Brain pericyte (primary cell): ENCODE measurements around the gene CAPG.
"Not testable (repeated sequence)": the region's sequence is repeated elsewhere in the genome, so short reads cannot be mapped to it uniquely, and the experiment has no call there.

Source experiments
- DNase-seq: peaks from one replicate; pipeline ENCODE4 v3.0.0-alpha.2; 2012; ENCODE audit warnings: low read depth, low spot score

Gene CAPG

GRCh38 chr2:85421260-85422071 lies 11.3 kb upstream of the CAPG start:
- DNase-seq, result no peak

GRCh38 chr2:85420536-85421259 lies 10.5 kb upstream of the CAPG start:
- DNase-seq, result peak; percentile 63

- DNase-seq, result no peak
Observed at GRCh38 chr2:85419009-85419675, 9.0 kb upstream of the CAPG start.

- no peak for DNase-seq
Observed at GRCh38 chr2:85418132-85419008, 8.2 kb upstream of the CAPG start, which contains the start of gene SH2D6. SH2D6 (plus strand) TSS chr2:85418714; CDS start chr2:85429466, 10,752 bp downstream.

GRCh38 chr2:85415980-85416650 lies 5.9 kb upstream of the CAPG start:
- DNase-seq, result no peak

GRCh38 chr2:85414761-85415553 lies 4.8 kb upstream of the CAPG start:
- no peak for DNase-seq

- not testable (repeated sequence) for DNase-seq
Observed at GRCh38 chr2:85414421-85414759, 4.2 kb upstream of the CAPG start.

GRCh38 chr2:85413592-85414420 lies 3.6 kb upstream of the CAPG start:
- no peak for DNase-seq

- DNase-seq, result no peak
Observed at GRCh38 chr2:85411405-85411748, 1.2 kb upstream of the CAPG start.

GRCh38 chr2:85410584-85411404 lies 628 bp upstream of the CAPG start:
- no peak for DNase-seq

GRCh38 chr2:85405201-85406059 lies 4.7 kb downstream of the CAPG start:
- DNase-seq, result peak; percentile 64

- no peak for DNase-seq
Observed at GRCh38 chr2:85401844-85402243, 8.3 kb downstream of the CAPG start.

- no peak for DNase-seq
Observed at GRCh38 chr2:85401464-85401805, 8.7 kb downstream of the CAPG start.

GRCh38 chr2:85400541-85401463 lies 9.4 kb downstream of the CAPG start:
- DNase-seq, result no peak

GRCh38 chr2:85400023-85400422 lies 10.1 kb downstream of the CAPG start:
- no peak for DNase-seq

- DNase-seq, result no peak
Observed at GRCh38 chr2:85399183-85399455, 11.0 kb downstream of the CAPG start.
